K562 (cell line): ENCODE data around the gene DCUN1D3. TPM values are rescaled to one million over a fixed set of nuclear protein-coding genes. Genes with fewer than 3 reads are reported as not detected.

Experiments
- ATAC-seq: fragments of 200-7000 bp; cut with Tn5 transposase; 3 replicates; pipeline ENCODE4 v1.9.1; 2020; ENCODE audit warnings: moderate library complexity
- BruUV-seq: library from RNA; stranded (reverse); fragments of 400-500 nt; replicated peaks from 2 replicates; lab custom pipeline; 2021; lab: Mats Ljungman, UMichigan
- CTCF ChIA-PET: fragments of 300-600 bp; formaldehyde crosslinking; extraction: SDS; loops from one replicate; lab custom pipeline; 2021; ENCODE audit warnings: low intra/inter-chr PET ratio; lab: Yijun Ruan, JAX
- POLR2A ChIA-PET: fragments of 300-600, 350-650 bp; sonication (Branson Sonifier 250); formaldehyde crosslinking; extraction: SDS; loops from one replicate; lab custom pipeline; 2021; ENCODE audit warnings: antibody characterized with exemption, inconsistent platforms; lab: Yijun Ruan, JAX
- DNase-seq, 4 experiments: peaks; one replicate each; pipeline versions ENCODE4 v3.0.0 to v3.0.0-alpha.2; 2011 to 2018; ENCODE audit warnings: low spot score in 3 of 4, mixed read lengths in 3 of 4; ENCODE audit errors: extremely low read depth in 1 of 4
- FAIRE-seq: peaks from 2 replicates; lab custom pipeline; 2011; peaks lifted over from hg19 to GRCh38; lab: Jason Lieb, UNC
- H2AFZ ChIP-seq: 2 replicates; pipeline ENCODE4 v1.6.0; 2011; ENCODE audit warnings: low read depth, low read length, control low read depth, inconsistent platforms
- H3K27ac ChIP-seq: fragments of 200-600 bp; 3 replicates; pipeline ENCODE4 v1.8.0; 2011; ENCODE audit warnings: low read depth, mild to moderate bottlenecking, control low read depth, inconsistent platforms, low read length, moderate library complexity, mixed read lengths; ENCODE audit errors: extremely low read depth
- H3K27me3 ChIP-seq, 2 experiments: fragments of 300-600 bp in 1 of 2; 2 replicates in 1 of 2; 3 replicates in 1 of 2; pipeline versions ENCODE4 v1.6.0 to v1.8.0; 2011; ENCODE audit warnings: inconsistent platforms in 2 of 2, low read length in 2 of 2, mild to moderate bottlenecking in 1 of 2, mixed read lengths in 1 of 2, moderate library complexity in 1 of 2; ENCODE audit not compliant: control insufficient read depth in 2 of 2, insufficient read depth in 2 of 2
- H3K36me3 ChIP-seq: fragments of 300-600 bp; 3 replicates; pipeline ENCODE4 v1.8.0; 2011; ENCODE audit warnings: mild to moderate bottlenecking, low read length, inconsistent platforms; ENCODE audit not compliant: control insufficient read depth, insufficient read depth
- H3K4me1 ChIP-seq, 2 experiments: fragments of 200-600 bp in 1 of 2; replicated peaks in 1 of 2; 2 replicates in 1 of 2; 3 replicates in 1 of 2; pipeline versions ENCODE4 v1.5.1 to v1.8.0; 2011; ENCODE audit warnings: inconsistent platforms in 2 of 2, low read length in 2 of 2, mild to moderate bottlenecking in 1 of 2, mixed read lengths in 1 of 2, moderate library complexity in 1 of 2; ENCODE audit not compliant: control insufficient read depth in 2 of 2, insufficient read depth in 2 of 2
- H3K4me2 ChIP-seq: 2 replicates; pipeline ENCODE4 v1.6.1; 2011; ENCODE audit warnings: low read length, control low read depth, inconsistent platforms, mixed read lengths; ENCODE audit not compliant: insufficient read depth
- H3K4me3 ChIP-seq: fragments of 200-600 bp; sonication (generic), shearing (Covaris generic); 2 replicates; pipeline ENCODE4 v1.5.1; 2016; ENCODE audit warnings: control low read depth, inconsistent platforms
- H3K79me2 ChIP-seq: fragments of 200-600 bp; 3 replicates; pipeline ENCODE4 v1.8.0; 2011; ENCODE audit warnings: low read length, inconsistent platforms; ENCODE audit not compliant: control insufficient read depth, insufficient read depth
- H3K9ac ChIP-seq, 2 experiments: 2 replicates each; pipeline versions ENCODE4 v1.6.0 to v1.6.1; 2011; ENCODE audit warnings: low read depth in 2 of 2, low read length in 2 of 2, control low read depth in 1 of 2, inconsistent platforms in 1 of 2, mild to moderate bottlenecking in 1 of 2, mixed read lengths in 1 of 2; ENCODE audit not compliant: insufficient read depth in 1 of 2
- H3K9me1 ChIP-seq: one replicate; pipeline ENCODE4 v1.6.0; 2011; ENCODE audit warnings: inconsistent platforms, mild to moderate bottlenecking, low read length, moderate library complexity; ENCODE audit not compliant: control insufficient read depth, insufficient read depth
- H3K9me3 ChIP-seq: replicated peaks from 2 replicates; pipeline ENCODE4 v1.5.1; 2011; ENCODE audit warnings: low read depth, low read length, inconsistent platforms; ENCODE audit not compliant: control insufficient read depth, insufficient read depth
- H4K20me1 ChIP-seq: replicated peaks from 2 replicates; pipeline ENCODE4 v1.6.1; 2011; ENCODE audit warnings: low read length, inconsistent platforms, mixed read lengths; ENCODE audit not compliant: control insufficient read depth, insufficient read depth
- ATF6 ChIP-seq: sonication (generic); formaldehyde crosslinking; IDR thresholded peaks from 2 replicates; pipeline ENCODE4 v1.4.0; 2020; ENCODE audit warnings: mild to moderate bottlenecking, missing genetic modification reagents
- DMBX1 ChIP-seq: fragments of 250-450 bp; sonication (Bioruptor Pico); IDR thresholded peaks from 2 replicates; pipeline ENCODE4 v1.8.0; 2022; ENCODE audit warnings: inconsistent platforms, mild to moderate bottlenecking, moderate library complexity, borderline replicate concordance
- GMEB1 ChIP-seq: fragments of 250-450 bp; sonication (Bioruptor Pico); IDR thresholded peaks from 2 replicates; pipeline ENCODE4 v1.4.0; 2020; ENCODE audit warnings: mild to moderate bottlenecking
- IRF9 ChIP-seq: fragments of 450-650 bp; IDR thresholded peaks from 2 replicates; pipeline ENCODE4 v1.6.1; 2016; ENCODE audit warnings: missing biosample characterization, missing genetic modification characterization
- KLF6 ChIP-seq: fragments of 250-450 bp; sonication (Bioruptor Pico); IDR thresholded peaks from 2 replicates; pipeline ENCODE4 v1.4.0; 2020; ENCODE audit warnings: mild to moderate bottlenecking, moderate library complexity, borderline replicate concordance
- MEF2D ChIP-seq: conservative IDR thresholded peaks from 2 replicates; pipeline ENCODE4 v1.6.1; 2016; ENCODE audit warnings: low read depth, missing genetic modification characterization, missing compliant biosample characterization
- NCOA2 ChIP-seq, 2 experiments: fragments of 450-650 bp; IDR thresholded peaks; 2 replicates each; pipeline ENCODE4 v1.6.1; 2018; ENCODE audit warnings: mild to moderate bottlenecking in 2 of 2, moderate library complexity in 1 of 2; ENCODE audit not compliant: partially characterized antibody in 2 of 2
- NR0B1 ChIP-seq: fragments of 450-650 bp; IDR thresholded peaks from one replicate; pipeline ENCODE4 v1.6.1; 2018; ENCODE audit warnings: mild to moderate bottlenecking, moderate library complexity; ENCODE audit not compliant: partially characterized antibody
- SIRT6 ChIP-seq: IDR thresholded peaks from one replicate; pipeline ENCODE4 v1.6.1; 2012; ENCODE audit warnings: low read depth, mild to moderate bottlenecking, control low read depth, inconsistent platforms, low read length, moderate library complexity
- SMAD4 ChIP-seq: fragments of 250-450 bp; sonication (Bioruptor Pico); conservative IDR thresholded peaks from 2 replicates; pipeline ENCODE4 v1.8.0; 2021; ENCODE audit warnings: inconsistent platforms, mild to moderate bottlenecking, moderate library complexity
- ZFPM2 ChIP-seq: fragments of 250-450 bp; sonication (Bioruptor Pico); IDR thresholded peaks from 2 replicates; pipeline ENCODE4 v1.5.1; 2022; ENCODE audit warnings: mild to moderate bottlenecking
- ZNF696 ChIP-seq: fragments of 250-450 bp; sonication (Bioruptor Pico); conservative IDR thresholded peaks from 2 replicates; pipeline ENCODE4 v1.4.0; 2020; ENCODE audit warnings: mild to moderate bottlenecking, moderate library complexity
- ZNF76 ChIP-seq: fragments of 250-450 bp; sonication (Bioruptor Pico); IDR thresholded peaks from 2 replicates; pipeline ENCODE4 v1.4.0; 2020; ENCODE audit warnings: mild to moderate bottlenecking, moderate library complexity, borderline replicate concordance
- ZNF764 ChIP-seq: fragments of 250-450 bp; sonication (Bioruptor Pico); IDR thresholded peaks from 2 replicates; pipeline ENCODE4 v1.4.0; 2020; ENCODE audit warnings: low read depth, mild to moderate bottlenecking, moderate library complexity
- ZNF766 ChIP-seq: fragments of 200-800 bp; sonication (Bioruptor generic); conservative IDR thresholded peaks from 2 replicates; pipeline ENCODE4 v1.6.1; 2016; ENCODE audit warnings: missing genetic modification characterization, missing compliant biosample characterization
- WGBS: fragments of 100-300 bp; shearing (Covaris generic); methylation state at CpG from one replicate; pipeline ENCODE4 v1.1.6; 2016; ENCODE audit warnings: low coverage, mixed read lengths; ENCODE audit not compliant: insufficient coverage; ENCODE audit errors: missing lambda C conversion rate; 5-methylcytosine and 5-hydroxymethylcytosine counted together
- in situ Hi-C: fragments of 300-500 bp; cut with MboI; formaldehyde crosslinking; loops from 4 replicates; pipeline ENCODE4 v1.15.0; 2018; ENCODE audit warnings: inconsistent platforms, mixed read lengths
- intact Hi-C: fragments of 100-400 bp; cut with micrococcal nuclease; formaldehyde crosslinking; loops from 2 replicates; pipeline ENCODE4 v1.14.2; 2022
- polyA plus RNA-seq, 8 experiments: library from polyadenylated mRNA; depleted of rRNA in 4 of 8; stranded (reverse) in 5 of 8; unstranded in 3 of 8; fragments of >200 nt; fragmentation: Nextera tagmentation in 2 of 8; fragmentation: Illumina TruSeq in 1 of 8; extraction: Ambion mirVana in 2 of 8; extraction: Trizol in 1 of 8; gene quantifications; 2 replicates each; pipeline versions ENCODE4 v1.2.1 to v1.2.3, GENCODE V29; 2011 to 2014; ENCODE audit warnings: inconsistent platforms in 1 of 8, missing spikeins in 1 of 8
- total RNA-seq, 7 experiments: library from RNA; depleted of rRNA in 6 of 7; stranded (reverse); fragments of >200 nt in 6 of 7; fragmentation: Illumina TruSeq in 2 of 7; extraction: Trizol in 2 of 7; gene quantifications; 2 replicates each; pipeline versions ENCODE4 v1.2.1 to v1.2.3, GENCODE V29; 2011 to 2021; ENCODE audit warnings: low replicate concordance in 1 of 7

Gene DCUN1D3
- total and polyA plus RNA-seq, 9 of the 15 experiments (the other 6 are each of a cell fraction or from before 2014, with no cell fraction given): 1.0 to 4.7 (median 2.2) TPM

GRCh38 chr16:20944861-20945574 is 44.9 kb upstream of the DCUN1D3 start:
- CTCF ChIA-PET: no interaction called here
- no peak overlapping the region for H3K9ac ChIP-seq
- peak overlapping the region; percentile 81 for H3K27ac ChIP-seq
- H3K4me1 ChIP-seq: peaks cover 12 to 24% of the 10 kb centered on the region in 2 experiments
- POLR2A ChIA-PET: no interaction called here
- H3K9me3 ChIP-seq: 0 out of 2 replicates have a peak, but pooled peaks cover 2% of the 10 kb centered on the region
- peak overlapping the region; percentile 68 for H2AFZ ChIP-seq
- no peaks in the 10 kb centered on the region for H4K20me1 ChIP-seq
- H3K27me3 ChIP-seq: 0 out of 5 replicates have a peak, but pooled peaks cover 0 to 2% of the 10 kb centered on the region in 2 experiments
- no peaks in the 10 kb centered on the region for H3K36me3 ChIP-seq
- FAIRE-seq (peak; percentile 90), DNase-seq (peak; percentile 35 to 83 (median 42)), ATAC-seq (peak; percentile 91)
- H3K4me3 ChIP-seq: no peak overlapping the region
- BruUV-seq: no TSS peak
- intact Hi-C loops: loop anchor here (1.0 to 5.0 kb wide), 2 partner anchors 43 to 95 kb away; partner anchors contain the start of genes DCUN1D3 and LYRM1
- no peaks in the 10 kb centered on the region for H3K79me2 ChIP-seq
- in situ Hi-C loops: no loop called here
- no peak overlapping the region; the same call in 1 of the 2 replicates for H3K4me2 ChIP-seq
- 44% methylated on average over 5 of the region's 5 CpGs for WGBS
- no peaks in the 10 kb centered on the region for H3K9me1 ChIP-seq
- TF ChIP-seq ATF6 (CRISPR knock-in tag) (no peak), ZNF696 (CRISPR knock-in tag) (peak; percentile 93), KLF6 (CRISPR knock-in tag) (peak; percentile 100), ZNF76 (CRISPR knock-in tag) (peak; percentile 100), SMAD4 (CRISPR knock-in tag) (peak; percentile 100), IRF9 (tag) (peak; percentile 100), NCOA2 (IDR thresholded peaks at IDR 0.05; ENCODE audit: partially characterized antibody in 2 of 2) (no peak), NR0B1 (no peak), MEF2D (tag) (peak; percentile 100), GMEB1 (peak; percentile 94), ZFPM2 (CRISPR knock-in tag) (peak; percentile 99), SIRT6 (no peak), ZNF766 (CRISPR knock-in tag) (peak; percentile 100), DMBX1 (peak; percentile 100), ZNF764 (CRISPR knock-in tag) (peak; percentile 92)
